ENCODE results near the gene GRIN2B. TPM values are rescaled to one million over a fixed set of nuclear protein-coding genes. Genes with fewer than 3 reads are reported as not detected.

GRIN2B gene
- not detected for total RNA-seq

GRCh38 chr12:13981296-13981962 is at the start of gene GRIN2B:
GRIN2B (minus strand) TSS chr12:13981602; CDS start chr12:13866208, 115,394 bp downstream.
- Mint-ChIP-seq H3K36me3 (no peaks in the 10 kb centered on the region), H3K27me3 (peaks cover 55% of the 10 kb centered on the region), H3K27ac (no peak within 1 kb of the TSS), H3K4me1 (peaks cover 1% of the 10 kb centered on the region), H3K9me3 (ENCODE audit: low read depth) (no peaks in the 10 kb centered on the region), H3K4me3 (no peak within 1 kb of the TSS)
- DNase-seq (no peak), ATAC-seq (no peak)
- CTCF ChIA-PET: no interaction called here

- Mint-ChIP-seq H3K27ac (no peak overlapping the region), H3K9me3 (ENCODE audit: low read depth) (no peaks in the 10 kb centered on the region), H3K27me3 (no peaks in the 10 kb centered on the region), H3K36me3 (no peaks in the 10 kb centered on the region), H3K4me3 (no peak overlapping the region), H3K4me1 (no peaks in the 10 kb centered on the region)
- DNase-seq (no peak), ATAC-seq (no peak)
- CTCF ChIA-PET: no interaction called here
Observed at GRCh38 chr12:14026537-14026936, 45.1 kb upstream of the GRIN2B start.

DNA sequence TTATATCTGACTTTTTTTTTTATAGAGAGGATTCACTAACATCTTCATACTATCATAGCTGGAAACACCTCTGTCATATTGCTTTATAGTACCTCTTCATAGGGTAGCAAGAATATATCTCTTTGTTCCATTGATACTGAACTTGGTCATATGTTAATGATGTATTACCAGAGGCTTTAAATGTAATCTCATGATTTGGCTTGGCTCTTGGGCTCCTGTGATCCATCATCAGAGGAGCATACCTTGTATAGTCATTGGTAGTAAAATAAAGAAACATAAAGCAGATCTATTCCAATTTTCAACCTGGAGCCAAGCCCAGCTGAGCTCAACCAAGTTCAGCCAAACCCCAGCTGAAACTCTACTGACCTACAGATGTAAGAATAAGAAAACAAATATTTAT is 43.2 kb upstream of the GRIN2B start:
- ATAC-seq: no peak
- Mint-ChIP-seq H3K36me3 (no peaks in the 10 kb centered on the region), H3K9me3 (ENCODE audit: low read depth) (no peaks in the 10 kb centered on the region), H3K27me3 (no peaks in the 10 kb centered on the region), H3K4me1 (no peaks in the 10 kb centered on the region), H3K27ac (no peak overlapping the region), H3K4me3 (no peak overlapping the region)
- DNase-seq: no peak
- CTCF ChIA-PET: no interaction called here

- CTCF ChIA-PET: no interaction called here
- DNase-seq (no peak), ATAC-seq (no peak)
- Mint-ChIP-seq H3K4me1 (no peaks in the 10 kb centered on the region), H3K36me3 (no peaks in the 10 kb centered on the region), H3K27ac (no peak overlapping the region), H3K9me3 (ENCODE audit: low read depth) (no peaks in the 10 kb centered on the region), H3K4me3 (no peak overlapping the region), H3K27me3 (no peaks in the 10 kb centered on the region)
Observed at GRCh38 chr12:14018080-14018479, 36.7 kb upstream of the GRIN2B start.

- ATAC-seq (no peak), DNase-seq (no peak)
- no peaks in the 10 kb centered on the region for H3K4me1 Mint-ChIP-seq
- no peaks in the 10 kb centered on the region for H3K36me3 Mint-ChIP-seq
- H3K4me3 Mint-ChIP-seq: no peak overlapping the region
- H3K27ac Mint-ChIP-seq: no peak overlapping the region
- peaks cover 2% of the 10 kb centered on the region for H3K9me3 Mint-ChIP-seq (ENCODE audit: low read depth)
- CTCF ChIA-PET: no interaction called here
- no peaks in the 10 kb centered on the region for H3K27me3 Mint-ChIP-seq
Observed at GRCh38 chr12:14010989-14011388, 29.6 kb upstream of the GRIN2B start.

GRCh38 chr12:14007639-14008038 is 26.2 kb upstream of the GRIN2B start:
- ATAC-seq: no peak
- no peak overlapping the region for H3K4me3 Mint-ChIP-seq
- H3K27me3 Mint-ChIP-seq: no peaks in the 10 kb centered on the region
- H3K9me3 Mint-ChIP-seq (ENCODE audit: low read depth): peaks cover 2% of the 10 kb centered on the region
- H3K27ac Mint-ChIP-seq: no peak overlapping the region
- CTCF ChIA-PET: no interaction called here
- no peaks in the 10 kb centered on the region for H3K4me1 Mint-ChIP-seq
- H3K36me3 Mint-ChIP-seq: no peaks in the 10 kb centered on the region
- no peak for DNase-seq

DNA sequence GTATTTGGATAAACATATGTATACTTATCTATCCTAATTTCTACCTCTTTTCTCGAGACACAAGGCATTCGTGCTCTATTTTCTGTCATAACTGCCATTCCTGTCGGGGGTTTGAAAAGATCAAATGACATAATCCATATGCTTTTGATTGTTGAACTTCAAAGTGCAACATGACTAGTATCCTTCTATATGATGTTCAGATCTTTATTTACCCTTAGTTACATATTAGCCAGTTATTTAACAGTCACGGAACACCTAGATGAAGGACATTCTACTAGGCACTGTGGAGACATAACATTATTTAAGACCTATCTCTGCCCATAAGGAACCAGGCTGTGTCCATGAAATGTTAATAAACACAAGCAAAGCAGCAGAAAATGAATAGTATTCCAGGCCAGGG is 11.2 kb upstream of the GRIN2B start:
- Mint-ChIP-seq H3K27ac (no peak overlapping the region), H3K4me3 (no peak overlapping the region)

GRCh38 chr12:13992106-13992505 is 10.7 kb upstream of the GRIN2B start:
- Mint-ChIP-seq H3K27me3 (no peaks in the 10 kb centered on the region), H3K9me3 (ENCODE audit: low read depth) (no peaks in the 10 kb centered on the region), H3K27ac (no peak overlapping the region), H3K4me3 (no peak overlapping the region), H3K36me3 (no peaks in the 10 kb centered on the region), H3K4me1 (no peaks in the 10 kb centered on the region)
- CTCF ChIA-PET: interaction anchor here (1.4 kb wide), 1 partner anchor 19 kb away, joined by 4 read pairs; no protein-coding TSS in a partner anchor
- ATAC-seq: no peak
- DNase-seq: no peak

More for the DNA sequence above, 11.2 kb upstream of the GRIN2B start:
- Mint-ChIP-seq H3K9me3 (ENCODE audit: low read depth) (no peaks in the 10 kb centered on the region), H3K36me3 (no peaks in the 10 kb centered on the region), H3K4me1 (no peaks in the 10 kb centered on the region), H3K27me3 (no peaks in the 10 kb centered on the region)
- DNase-seq: no peak
- CTCF ChIA-PET: no interaction called here
- no peak for ATAC-seq

DNA sequence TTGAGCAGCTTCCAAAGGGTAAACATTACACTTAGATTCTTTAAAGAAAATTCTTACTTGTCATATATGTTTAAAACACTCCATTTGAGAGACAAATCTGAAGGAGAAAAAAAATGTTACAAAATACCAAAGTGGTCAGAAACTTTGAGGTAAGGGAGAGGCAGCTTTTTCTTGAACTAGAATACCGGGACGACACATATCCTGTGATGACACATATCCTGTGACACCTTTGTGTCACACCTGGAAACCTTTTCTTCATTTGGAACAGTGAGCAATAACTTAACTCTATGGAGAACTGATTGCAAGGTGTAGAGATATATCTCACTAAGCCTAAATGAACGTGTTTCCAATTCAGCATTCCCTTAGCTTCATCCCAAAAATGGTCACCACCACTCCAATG is 4.6 kb upstream of the GRIN2B start:
- no peaks in the 10 kb centered on the region for H3K9me3 Mint-ChIP-seq (ENCODE audit: low read depth)
- H3K4me1 Mint-ChIP-seq: peaks cover 1% of the 10 kb centered on the region
- no peak overlapping the region for H3K27ac Mint-ChIP-seq
- peaks cover 29% of the 10 kb centered on the region for H3K27me3 Mint-ChIP-seq
- CTCF ChIA-PET: no interaction called here
- H3K4me3 Mint-ChIP-seq: no peak overlapping the region
- DNase-seq (no peak), ATAC-seq (no peak)
- no peaks in the 10 kb centered on the region for H3K36me3 Mint-ChIP-seq

DNA sequence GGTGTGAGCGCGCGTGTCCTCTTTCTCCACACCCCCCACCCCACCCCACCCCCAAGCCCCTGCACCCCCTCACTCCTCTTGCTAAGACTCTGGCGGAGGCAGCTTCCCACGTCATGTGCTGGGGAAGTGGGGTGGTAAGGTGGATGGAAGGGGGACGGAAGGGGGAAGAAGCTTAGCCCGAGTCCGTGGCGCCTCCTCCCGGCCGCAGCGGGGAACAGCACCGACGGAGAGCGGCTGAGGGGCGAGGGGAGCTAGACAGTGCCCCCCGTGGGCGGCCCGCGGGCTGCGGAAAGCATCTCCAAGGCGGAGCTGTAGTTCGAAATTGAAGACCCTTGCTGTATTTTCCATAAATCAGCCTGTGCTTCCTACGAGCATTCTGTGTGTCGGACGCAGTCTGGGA is 588 bp upstream of the GRIN2B start:
- Mint-ChIP-seq H3K27me3 (peaks cover 55% of the 10 kb centered on the region), H3K36me3 (no peaks in the 10 kb centered on the region), H3K27ac (no peak overlapping the region), H3K4me3 (no peak overlapping the region), H3K9me3 (ENCODE audit: low read depth) (no peaks in the 10 kb centered on the region), H3K4me1 (peaks cover 1% of the 10 kb centered on the region)
- CTCF ChIA-PET: no interaction called here
- ATAC-seq (no peak), DNase-seq (no peak)

DNA sequence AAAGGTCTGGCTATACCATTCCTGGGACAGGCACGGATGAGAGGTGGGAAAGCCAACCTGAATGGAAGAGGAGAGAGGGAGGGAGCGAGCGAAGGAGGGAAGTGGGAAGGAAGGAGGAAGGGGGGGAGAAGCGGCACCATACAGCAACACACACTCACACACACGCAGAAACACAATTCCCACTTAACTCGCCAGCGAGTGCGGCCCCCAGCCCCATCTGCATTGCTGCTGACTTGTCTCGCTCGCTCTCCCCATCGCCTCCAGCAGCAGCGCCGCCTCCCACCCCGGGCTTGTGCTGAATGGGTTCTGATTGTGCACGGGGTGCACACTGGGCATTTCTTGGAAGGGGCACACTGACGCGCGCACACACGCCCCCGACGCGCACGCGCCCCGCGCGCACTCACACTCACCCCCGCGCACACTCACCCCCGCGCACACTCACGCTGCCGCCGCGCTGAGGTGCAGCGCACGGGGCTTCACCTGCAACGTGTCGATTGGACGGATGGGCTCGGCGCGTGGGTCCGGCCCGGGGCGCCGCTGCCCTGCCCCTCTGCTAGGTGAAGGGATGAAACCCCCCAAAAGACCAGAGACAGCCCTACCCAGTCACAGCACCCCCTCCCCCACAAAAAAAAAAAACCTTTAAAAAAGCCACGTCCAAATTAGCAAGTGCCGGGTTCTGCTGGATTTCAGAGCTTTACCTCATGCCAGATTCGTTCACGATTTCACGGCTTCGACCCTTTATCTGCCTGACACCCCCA is 685 bp downstream of the GRIN2B start:
- H3K4me1 Mint-ChIP-seq: peaks cover 1% of the 10 kb centered on the region
- DNase-seq (no peak), ATAC-seq (no peak)
- CTCF ChIA-PET: no interaction called here
- peaks cover 55% of the 10 kb centered on the region for H3K27me3 Mint-ChIP-seq
- H3K27ac Mint-ChIP-seq: no peak overlapping the region
- no peaks in the 10 kb centered on the region for H3K9me3 Mint-ChIP-seq (ENCODE audit: low read depth)
- H3K36me3 Mint-ChIP-seq: no peaks in the 10 kb centered on the region
- no peak overlapping the region for H3K4me3 Mint-ChIP-seq

- ATAC-seq (no peak), DNase-seq (no peak)
- peaks cover 1% of the 10 kb centered on the region for H3K4me1 Mint-ChIP-seq
- H3K9me3 Mint-ChIP-seq (ENCODE audit: low read depth): no peaks in the 10 kb centered on the region
- CTCF ChIA-PET: no interaction called here
- peaks cover 55% of the 10 kb centered on the region for H3K27me3 Mint-ChIP-seq
- no peak overlapping the region for H3K4me3 Mint-ChIP-seq
- no peaks in the 10 kb centered on the region for H3K36me3 Mint-ChIP-seq
- H3K27ac Mint-ChIP-seq: peak overlapping the region; percentile 13
Observed at GRCh38 chr12:13979772-13980378, 1.5 kb downstream of the GRIN2B start.

DNA sequence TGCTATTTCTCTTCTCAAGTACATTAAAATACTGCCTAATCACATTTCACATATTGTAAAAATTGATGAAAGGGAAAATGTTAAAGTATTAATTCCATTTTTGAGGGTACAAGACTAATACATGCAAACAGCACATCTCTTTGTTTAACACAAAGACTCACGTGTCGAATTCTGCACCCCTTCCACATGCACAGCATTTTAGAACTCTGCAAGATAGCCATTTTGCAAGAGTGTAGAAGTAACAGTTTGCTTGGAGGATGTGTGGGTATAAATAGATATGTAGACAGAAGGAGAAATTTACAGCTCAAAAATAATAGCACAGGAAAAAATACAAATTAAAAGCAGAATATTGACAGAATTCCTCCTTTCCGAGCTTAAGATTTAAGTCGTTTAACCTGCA is 2.5 kb downstream of the GRIN2B start:
- Mint-ChIP-seq H3K4me3 (no peak overlapping the region), H3K9me3 (ENCODE audit: low read depth) (no peaks in the 10 kb centered on the region), H3K27me3 (peaks cover 54% of the 10 kb centered on the region), H3K4me1 (peaks cover 1% of the 10 kb centered on the region), H3K27ac (no peak overlapping the region), H3K36me3 (no peaks in the 10 kb centered on the region)
- ATAC-seq (no peak), DNase-seq (no peak)
- CTCF ChIA-PET: no interaction called here

DNA sequence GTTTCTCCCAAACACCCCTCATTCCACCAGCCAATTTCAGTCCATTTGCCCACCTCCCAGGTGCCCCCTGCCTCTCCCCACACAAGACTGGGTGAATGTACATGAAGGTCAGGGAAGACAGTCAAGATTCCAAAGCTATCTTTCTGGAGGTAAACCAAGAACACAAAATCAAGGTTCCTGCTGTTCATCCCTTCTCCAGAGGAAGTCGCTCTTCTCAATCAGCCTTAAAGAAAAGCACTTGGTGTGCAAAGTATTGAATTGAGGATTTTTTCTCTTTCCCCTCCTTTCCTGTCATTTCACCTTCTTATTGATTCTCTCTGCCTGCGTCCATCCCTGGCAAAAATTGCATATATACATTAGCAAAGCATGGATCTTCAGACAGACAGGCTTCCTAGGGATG is 4.5 kb downstream of the GRIN2B start:
- Mint-ChIP-seq H3K4me3 (no peak overlapping the region), H3K27me3 (peaks cover 37% of the 10 kb centered on the region), H3K4me1 (peaks cover 1% of the 10 kb centered on the region), H3K9me3 (ENCODE audit: low read depth) (no peaks in the 10 kb centered on the region), H3K36me3 (no peaks in the 10 kb centered on the region), H3K27ac (no peak overlapping the region)
- DNase-seq (no peak), ATAC-seq (no peak)
- CTCF ChIA-PET: no interaction called here

Measured in activated CD8-positive, alpha-beta memory T cell treated with anti-CD3 and anti-CD28 coated beads, Interleukin-2, amount 10 ng/mL, durations not matched to agents 7 days and 5 days (primary cell).